HG03342 (cell line): ENCODE results near the gene FBLN1.

Source experiments
- ATAC-seq: cut with Tn5 transposase; IDR thresholded peaks from one replicate; pipeline ENCODE4 v1.9.1; 2021; ENCODE audit warnings: mild to moderate bottlenecking, moderate library complexity; ENCODE audit not compliant: unreplicated experiment

The FBLN1 gene

GRCh38 chr22:45563362-45564040 is 60.8 kb downstream of the FBLN1 start:
- no peak for ATAC-seq

GRCh38 chr22:45564349-45565030 is 61.8 kb downstream of the FBLN1 start:
- ATAC-seq, result no peak

GRCh38 chr22:45565171-45565570 is 62.5 kb downstream of the FBLN1 start:
- no peak for ATAC-seq

DNA sequence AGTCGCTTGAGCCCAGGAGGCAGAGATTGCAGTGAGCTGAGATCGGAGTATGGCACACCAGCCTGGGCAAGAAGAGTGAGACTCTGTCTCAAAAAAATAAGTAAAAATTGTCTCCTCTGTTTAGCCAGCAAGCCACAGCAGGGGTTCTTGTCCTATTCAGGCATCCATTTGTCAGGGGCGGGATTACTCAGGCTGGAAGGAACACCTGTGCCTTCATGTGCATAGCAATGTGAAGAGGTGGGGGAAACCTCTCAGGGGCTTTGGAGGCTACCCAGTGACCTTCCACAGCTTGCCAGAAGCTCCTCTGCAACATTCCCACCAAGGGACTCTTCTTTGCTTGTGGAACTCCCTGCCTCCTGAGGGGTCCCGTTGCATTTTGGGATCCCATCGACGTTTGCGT is 63.3 kb downstream of the FBLN1 start:
- ATAC-seq, result no peak

DNA sequence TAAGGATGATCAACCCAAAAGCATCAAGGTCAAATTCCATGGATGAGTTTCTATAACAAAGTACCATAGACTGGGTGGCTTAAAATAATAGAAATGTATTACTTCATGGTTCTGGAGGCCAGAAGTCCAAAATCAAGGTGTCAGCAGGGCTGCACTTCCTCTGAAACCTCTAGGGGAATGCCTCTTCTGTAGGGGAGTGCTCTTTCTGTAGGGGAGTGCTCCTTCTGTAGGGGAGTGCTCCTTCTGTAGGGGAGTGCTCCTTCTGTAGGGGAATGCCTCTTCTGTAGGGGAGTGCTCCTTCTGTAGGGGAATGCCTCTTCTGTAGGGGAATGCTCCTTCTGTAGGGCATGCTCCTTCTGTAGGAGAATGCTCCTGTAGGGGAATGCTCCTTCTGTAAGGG is 65.5 kb downstream of the FBLN1 start:
- ATAC-seq, result no peak

DNA sequence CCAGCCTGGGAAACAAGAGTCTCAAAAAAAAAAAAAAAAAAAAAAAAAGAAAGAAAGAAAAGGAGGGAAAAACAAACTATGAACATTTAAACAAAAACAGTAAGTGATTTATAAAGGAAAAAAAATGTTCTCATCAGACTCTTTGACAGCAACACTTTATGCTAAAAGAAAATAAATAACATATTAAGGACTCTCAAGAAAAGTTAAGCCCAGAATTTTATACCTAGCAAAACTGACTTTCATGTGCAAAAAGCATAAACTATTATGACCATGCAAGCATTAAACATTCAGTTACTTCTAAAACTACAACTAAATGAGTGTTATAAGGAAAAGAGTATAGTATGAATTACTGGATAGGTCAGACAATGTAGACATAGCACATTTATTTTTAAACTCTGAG is 68.4 kb downstream of the FBLN1 start:
- no peak for ATAC-seq

DNA sequence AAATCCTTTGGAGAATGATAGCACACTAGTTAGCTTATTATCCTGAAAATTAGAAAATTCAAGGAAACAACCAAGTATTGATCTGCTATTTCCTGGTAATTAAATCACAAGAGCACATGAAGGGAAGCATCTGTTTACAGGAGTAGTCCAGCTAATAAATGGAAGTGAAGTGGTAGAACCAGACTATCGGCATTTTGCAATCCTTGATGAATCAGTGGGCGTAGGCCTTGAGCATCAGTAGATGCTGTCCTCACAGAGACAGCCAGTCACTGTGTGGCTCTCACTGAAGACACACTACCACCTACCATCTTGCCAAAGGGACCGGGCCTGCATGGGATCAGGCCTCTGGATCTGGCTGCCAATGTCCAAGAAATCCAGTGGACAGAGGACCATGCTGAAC is 69.8 kb downstream of the FBLN1 start:
- no peak for ATAC-seq

DNA sequence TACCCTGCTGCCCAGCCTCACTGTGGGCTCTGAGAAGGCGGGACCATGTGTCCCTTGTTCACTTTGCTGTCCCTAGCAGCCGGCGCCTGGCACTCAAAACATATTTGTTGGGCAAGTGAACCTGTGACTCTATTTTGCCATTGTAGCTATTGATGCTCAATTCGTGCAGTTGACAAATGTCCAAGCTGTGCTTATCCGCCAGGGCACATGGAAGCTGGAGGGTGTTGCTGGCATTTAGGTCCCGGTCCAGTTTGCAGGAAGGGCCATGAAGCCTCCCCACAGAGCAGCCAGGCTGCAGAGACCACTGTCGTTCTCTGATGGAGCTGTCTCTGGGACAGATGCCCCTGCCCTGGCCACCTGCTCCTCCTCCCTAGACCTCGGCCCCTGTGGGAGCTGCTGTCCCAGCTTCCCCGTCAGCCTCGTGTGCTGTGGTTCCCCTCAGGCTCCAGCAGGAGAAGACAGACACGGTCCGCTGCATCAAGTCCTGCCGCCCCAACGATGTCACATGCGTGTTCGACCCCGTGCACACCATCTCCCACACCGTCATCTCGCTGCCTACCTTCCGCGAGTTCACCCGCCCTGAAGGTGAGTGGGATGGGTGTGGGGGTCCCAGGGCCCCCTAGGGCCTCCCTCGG is 71.5 kb downstream of the FBLN1 start:
- no peak for ATAC-seq

GRCh38 chr22:45575173-45575572 is 72.5 kb downstream of the FBLN1 start:
- ATAC-seq, result no peak

DNA sequence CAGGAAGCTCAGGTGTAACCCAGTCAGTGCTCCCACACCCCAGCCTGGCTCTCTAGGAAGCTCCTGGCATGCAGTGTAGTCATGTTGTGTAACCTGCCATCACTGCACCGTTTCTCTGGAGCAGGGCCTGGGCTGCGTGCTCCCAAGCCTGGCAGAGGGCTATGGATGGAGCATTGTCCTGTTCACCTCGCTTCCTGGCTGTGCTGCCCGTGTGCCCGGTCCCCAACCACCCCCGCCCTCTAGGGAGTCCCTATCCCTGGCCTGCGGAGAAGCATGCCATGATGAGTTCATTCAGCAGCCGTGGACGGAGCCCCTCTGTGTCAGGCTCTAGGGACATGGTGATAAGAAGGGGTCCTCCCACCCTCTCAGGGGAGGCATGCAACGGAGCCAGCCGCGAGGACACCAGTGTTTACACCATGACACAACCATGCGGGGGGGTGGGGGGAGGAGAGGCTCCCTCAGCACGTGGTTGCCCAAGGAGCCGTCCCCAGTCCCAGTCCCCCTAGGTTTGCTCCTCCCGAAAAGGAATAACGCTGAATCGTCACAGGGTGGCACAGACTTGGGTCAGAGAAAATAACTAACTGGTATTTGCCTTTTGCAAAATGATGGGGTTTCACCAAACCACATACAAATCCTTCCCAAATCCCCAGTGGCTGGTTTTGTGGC is 73.1 kb downstream of the FBLN1 start:
- ATAC-seq, result no peak

- no peak for ATAC-seq
Measured at GRCh38 chr22:45576273-45576625, 73.6 kb downstream of the FBLN1 start.

DNA sequence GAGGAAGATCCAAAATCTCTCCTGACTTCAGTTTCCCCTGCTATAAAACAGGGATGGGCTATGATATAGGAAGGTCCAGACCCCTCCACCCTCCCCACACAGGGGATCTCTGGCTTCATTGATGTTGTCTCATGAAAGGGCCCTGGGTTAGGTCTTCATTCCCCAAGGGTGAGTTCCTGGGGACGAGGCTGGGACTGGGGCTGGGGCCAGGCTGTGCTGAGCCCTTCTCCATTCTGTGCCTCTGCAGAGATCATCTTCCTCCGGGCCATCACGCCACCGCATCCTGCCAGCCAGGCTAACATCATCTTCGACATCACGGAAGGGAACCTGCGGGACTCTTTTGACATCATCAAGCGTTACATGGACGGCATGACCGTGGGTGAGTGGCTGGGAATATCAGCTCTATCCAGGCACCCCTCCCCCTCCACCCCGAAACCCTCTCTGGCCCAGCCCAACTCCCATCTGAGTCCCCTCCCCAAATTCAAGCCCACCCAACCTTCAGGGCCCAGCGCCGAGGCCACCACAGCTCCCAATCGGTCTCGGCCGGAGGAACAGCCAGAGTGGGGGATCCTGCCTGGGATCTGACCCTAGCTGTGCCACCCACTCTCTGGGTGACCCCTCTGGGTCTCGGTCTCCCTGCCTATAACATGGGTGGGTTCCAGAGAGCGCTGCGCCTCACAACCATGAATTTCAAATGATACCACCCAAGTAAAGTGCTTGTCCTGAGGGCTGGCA is 74.2 kb downstream of the FBLN1 start:
- ATAC-seq, result no peak

DNA sequence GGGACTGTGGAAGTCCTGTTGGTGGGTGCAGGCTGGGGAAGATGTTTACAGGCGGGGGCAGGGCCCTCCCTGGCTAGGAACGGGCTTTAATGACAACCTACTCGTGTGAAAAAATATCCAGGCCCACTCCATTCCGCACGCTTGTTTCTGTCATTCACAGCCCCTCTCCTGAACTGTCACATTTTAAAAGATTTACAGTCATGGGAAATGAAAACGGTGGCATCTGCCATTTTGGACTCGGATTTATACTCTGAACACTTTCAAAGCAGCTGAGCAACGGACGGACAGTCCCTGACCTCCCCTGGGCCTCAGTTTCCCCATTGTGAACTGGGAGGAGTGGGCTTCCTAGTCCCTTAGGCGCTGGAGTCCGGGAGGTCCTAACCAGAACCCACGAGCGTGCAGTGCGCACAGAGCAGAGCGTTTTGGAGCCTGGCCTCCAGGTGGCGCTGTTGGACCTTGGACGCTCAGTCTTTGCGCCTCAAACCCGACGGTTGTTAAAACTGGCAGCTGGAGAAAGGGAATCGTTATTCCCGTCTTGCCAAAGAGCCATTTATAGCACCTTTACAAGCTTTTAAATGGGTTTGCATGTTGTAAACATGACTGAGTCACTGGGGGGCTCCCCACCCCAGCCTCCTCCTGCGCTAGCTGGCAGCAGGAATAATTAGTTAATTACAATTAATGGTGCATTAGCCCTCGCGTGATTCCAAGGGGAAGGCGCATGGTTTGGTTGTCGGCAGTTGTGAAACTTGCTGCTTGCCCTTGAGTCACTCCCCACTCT is 75.3 kb downstream of the FBLN1 start:
- no peak for ATAC-seq

GRCh38 chr22:45578524-45579147 is 76.0 kb downstream of the FBLN1 start:
- ATAC-seq, result no peak

DNA sequence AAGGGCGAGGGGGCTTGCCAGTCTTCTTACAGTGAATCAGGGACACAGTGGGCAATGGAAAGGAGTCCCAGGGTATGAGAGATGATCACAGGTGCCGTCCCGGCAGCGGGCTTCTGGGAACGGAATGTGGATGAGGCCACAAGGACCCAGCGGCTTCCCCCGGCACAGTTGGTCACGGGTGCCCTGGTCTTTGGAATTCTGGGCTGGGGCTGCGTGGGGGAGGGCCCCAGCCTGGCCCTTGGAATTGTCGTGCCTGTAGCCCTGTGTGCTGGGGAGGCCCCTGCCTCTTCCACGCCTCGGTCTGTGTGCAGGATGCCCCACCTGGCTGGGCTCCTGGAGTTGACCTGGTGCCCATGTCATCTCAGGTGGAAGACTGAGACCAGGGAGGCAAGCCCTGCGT is 76.6 kb downstream of the FBLN1 start:
- ATAC-seq, result no peak

GRCh38 chr22:45579806-45580725 is 77.4 kb downstream of the FBLN1 start:
- no peak for ATAC-seq

GRCh38 chr22:45580726-45581381 is 78.2 kb downstream of the FBLN1 start:
- no peak for ATAC-seq

DNA sequence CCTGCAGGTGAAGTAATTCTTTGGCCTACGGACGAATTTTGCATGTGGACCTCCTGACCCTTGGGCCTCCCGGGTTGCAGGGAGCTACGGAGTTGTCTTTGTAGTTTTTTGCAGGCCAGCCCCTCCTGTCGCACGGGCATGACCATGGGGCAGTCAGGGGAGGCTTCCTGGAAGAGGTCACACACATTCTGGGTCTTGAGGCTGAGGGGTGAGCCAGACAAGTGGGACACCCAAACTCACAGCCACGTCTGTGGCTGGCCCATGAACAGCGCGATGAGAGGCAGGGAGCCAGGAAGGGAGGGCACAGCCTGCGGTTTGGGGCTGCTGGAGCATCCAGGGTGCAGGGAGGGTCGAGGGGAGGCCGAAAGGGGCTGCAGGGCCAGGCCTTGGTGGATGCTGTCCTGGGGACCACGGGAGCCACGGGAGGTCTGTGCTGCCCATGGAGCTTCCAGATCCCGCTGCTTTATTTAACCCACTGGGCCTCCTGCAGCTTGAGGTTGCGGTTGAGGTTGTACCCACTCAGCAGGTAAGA is 78.9 kb downstream of the FBLN1 start:
- no peak for ATAC-seq
